Measurements from ENCODE around the gene RAP1GAP2.

Gene RAP1GAP2

DNA sequence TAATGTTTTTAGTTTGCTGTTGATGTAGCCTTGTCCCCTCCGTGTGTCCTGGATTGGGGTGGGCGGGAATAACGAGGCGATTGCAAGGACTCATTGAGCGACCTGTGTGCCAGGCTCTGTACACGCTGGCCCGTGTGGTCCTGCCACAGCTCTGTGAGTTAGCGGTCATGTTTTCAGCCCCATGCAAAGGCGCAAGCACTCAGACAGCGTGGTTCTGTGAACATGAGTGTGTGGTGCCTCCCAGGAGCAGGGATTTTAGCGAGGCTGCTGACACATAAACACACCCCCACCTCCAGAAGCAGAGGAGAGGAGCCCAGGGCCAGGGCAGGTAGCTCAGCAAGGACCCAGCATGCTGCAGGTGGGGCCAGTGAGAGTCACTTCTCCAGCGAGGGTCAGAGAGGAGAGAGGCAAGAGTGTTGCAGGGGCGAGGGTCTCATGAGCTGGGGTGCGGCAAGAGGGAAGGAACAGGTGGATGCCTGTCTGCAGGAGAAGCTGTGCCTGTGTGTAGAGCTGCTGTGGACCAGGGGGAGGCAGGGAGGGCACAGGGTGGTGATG is 151.8 kb downstream of the RAP1GAP2 start:
- no peak for DNase-seq (ENCODE audit: low read depth)

DNA sequence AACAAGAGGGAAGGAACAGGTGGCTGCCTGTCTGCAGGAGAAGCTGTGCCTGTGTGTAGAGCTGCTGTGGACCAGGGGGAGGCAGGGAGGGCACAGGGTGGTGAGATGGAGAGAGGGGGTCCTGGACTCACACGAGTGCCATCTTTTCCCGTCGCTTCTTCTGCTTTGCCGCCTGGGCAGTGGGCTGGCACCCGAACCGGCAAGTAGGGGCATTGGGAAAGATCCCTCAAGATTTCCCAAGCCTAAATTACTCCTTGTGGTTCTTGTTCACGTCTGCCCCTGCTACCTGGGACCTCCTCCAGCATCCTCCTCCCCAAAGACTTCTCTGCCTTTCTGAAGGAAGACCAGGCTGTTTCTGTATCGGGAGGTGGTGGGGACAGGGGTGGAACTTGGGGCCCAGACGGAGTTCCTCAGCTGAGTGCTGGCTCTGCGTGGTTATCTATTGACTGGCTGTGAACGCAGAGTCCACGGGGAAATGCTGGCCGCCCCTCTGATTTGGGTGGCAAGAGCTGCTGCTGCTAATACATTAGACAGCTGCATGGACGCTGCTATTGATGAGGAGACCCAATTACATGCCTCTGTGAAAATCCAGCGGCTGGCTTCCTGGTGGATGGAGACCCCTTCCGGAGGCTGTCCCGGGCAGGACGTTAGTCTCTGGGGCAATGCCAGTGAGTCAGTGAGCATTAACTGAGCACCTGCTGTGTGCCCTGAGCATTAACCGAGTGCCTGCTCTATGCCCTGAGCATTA is 152.7 kb downstream of the RAP1GAP2 start:
- DNase-seq (ENCODE audit: low read depth), result no peak

DNA sequence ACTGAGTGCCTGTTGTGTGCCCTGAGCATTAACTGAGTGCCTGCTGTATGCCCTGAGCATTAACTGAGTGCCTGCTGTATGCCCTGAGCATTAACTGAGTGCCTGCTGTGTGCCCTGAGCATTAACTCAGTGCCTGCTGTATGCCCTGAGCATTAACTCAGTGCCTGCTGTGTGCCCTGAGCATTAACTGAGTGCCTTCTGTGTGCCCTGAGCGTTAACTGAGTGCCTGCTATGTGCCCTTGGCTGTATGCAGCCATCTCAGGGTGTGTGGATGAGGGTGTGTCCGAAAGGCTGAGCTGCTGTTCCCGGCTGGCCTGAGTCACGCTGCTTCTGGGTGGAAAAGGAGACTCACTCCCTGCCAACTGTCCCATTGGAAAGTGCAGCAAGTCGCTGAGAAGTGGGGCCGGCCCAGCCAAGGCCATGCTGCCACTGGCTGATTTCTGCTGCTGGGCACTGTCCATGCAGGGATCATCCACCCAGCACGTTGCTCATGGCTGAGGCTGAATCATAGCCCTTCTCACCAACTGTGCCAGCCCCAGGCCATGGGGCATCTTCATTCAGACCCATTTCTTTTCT is 153.3 kb downstream of the RAP1GAP2 start:
- no peak for DNase-seq (ENCODE audit: low read depth)

DNA sequence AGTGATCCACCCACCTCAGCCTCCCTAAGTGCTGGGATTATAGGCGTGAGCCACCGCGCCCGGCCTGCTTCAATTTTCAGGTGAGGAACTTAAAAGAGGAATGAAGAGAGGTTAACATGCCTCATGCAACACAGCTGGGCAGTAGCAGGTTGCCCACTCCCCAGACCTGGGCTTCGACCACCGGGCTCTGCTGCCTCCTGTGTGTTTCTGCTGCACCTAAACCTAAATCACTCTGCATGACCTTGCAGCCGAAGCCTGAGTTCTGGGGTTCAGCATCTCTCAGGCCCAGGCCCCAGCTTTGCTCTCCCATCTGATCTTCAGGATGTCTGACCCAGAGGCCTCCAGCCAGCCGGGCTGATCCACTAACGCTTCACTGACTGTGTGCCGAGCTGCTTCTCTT is 154.6 kb downstream of the RAP1GAP2 start:
- no peak for DNase-seq (ENCODE audit: low read depth)

DNA sequence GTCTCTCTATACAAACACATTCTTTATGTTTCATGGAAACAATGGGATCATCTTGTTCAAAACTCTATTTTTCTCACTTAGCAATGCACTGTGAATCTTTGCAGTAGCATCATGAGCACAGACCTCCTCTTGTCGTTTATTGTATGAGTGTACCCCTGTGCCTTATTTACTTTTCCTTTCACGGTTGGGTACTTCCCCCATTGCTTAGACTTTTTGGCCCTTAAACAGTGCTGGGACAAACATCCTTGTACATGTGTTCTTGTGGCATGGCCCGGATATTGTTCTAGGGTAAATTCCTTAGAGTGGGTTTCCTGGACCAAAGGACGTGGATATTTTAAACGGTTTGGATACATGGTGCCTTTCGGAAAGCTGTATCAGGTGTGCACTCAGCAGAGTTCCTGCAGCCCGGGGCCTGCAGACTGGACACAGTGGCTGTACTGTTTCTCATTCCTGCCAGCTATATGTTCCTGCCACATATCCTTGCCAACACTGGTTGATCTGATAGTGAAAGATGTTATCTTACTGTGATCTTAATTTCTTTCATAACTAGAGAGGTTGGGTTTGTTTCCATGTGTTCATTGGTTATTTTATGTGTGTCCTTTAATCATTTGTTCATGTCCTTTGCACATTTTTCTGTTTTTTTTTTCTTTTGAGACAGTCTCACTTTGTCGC is 156.1 kb downstream of the RAP1GAP2 start:
- DNase-seq (ENCODE audit: low read depth), result no peak

DNA sequence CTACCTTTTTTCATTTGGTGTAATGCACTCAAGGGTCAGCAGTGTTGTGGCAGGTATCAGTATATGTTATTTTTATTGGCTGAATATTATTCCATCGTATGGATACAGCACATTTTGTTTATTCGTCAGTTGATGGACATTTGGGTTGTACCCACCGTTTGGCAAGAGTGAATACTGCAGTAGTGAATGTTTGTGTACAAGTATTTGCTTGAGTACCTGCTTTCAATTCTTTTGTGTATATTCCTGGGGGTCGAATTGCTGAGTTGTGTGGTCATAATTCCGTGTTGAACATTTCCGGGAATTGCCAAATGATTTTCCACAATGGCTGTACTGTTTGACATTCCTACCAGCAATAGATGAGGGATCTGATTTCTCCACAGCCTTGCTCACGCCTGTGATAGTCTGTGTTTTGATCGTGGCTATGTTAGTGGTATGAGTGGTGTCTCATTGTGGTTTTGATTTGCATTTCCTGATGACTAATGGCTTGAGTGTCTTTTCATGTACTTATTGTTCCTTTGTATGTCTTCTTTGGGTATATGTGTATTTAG is 158.7 kb downstream of the RAP1GAP2 start:
- no peak for DNase-seq (ENCODE audit: low read depth)

DNA sequence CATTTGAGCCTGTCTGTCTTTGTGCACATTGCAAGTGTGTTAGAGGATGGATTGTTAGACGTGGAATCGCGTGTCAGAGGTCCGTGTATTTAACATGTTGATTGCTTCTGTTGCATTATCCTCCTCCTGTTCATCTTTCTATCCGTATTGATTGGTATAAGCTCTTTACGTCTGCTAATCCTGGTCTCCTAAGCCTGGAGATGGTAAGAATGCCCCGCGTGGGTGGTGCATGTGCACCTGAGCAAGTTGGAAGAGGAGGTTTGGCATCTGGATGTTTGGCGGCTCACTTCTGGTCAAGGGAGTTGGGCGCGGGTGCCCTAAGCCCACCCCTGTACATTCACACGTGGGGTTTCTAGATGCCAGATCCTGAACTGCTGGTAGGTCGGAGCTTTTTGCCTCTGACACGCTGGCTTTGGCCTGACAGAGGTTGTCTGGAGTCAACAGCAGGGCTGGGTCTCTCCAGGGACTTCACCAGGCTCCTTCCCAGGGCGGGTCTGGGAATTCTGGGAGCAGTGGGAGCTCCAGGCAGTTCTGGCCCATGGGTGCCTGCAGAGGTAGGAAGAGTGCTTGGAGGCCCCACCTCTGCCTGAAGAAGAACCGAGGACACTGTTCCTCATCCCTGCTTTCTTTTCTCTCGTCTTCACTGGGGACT is 159.8 kb downstream of the RAP1GAP2 start:
- DNase-seq (ENCODE audit: low read depth), result no peak

DNA sequence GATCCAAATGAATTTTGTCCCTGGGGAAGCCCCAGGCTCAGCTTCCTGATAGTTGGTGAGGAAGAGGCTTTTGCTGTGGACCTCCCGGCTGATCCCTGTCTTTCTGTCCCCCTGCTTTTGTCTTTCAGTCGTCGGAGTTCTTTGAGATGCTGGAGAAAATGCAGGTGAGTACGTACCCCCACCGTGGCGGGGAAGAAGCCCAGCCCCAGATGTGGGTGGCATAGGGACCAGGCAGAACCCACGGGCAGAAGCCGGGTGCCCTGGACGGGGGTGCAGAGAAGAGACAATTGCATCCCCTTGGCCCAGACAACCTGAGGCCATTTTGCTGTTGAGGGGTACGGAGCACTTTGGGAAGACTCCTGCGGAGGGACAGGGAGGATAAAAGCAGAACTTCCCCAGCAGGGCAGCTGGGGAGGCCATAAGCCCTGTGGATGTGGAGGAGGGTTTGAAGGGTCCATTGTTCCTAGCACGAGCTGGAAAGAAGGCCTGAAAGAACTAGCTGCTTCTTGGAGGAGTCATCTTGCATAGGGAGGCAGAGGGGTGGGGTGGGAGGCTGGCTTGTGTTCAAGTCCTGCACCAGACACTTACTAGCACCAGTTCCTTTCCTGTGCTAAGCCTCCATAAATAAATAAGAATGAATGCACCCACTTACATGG is 161.5 kb downstream of the RAP1GAP2 start:
- DNase-seq (ENCODE audit: low read depth), result no peak

DNA sequence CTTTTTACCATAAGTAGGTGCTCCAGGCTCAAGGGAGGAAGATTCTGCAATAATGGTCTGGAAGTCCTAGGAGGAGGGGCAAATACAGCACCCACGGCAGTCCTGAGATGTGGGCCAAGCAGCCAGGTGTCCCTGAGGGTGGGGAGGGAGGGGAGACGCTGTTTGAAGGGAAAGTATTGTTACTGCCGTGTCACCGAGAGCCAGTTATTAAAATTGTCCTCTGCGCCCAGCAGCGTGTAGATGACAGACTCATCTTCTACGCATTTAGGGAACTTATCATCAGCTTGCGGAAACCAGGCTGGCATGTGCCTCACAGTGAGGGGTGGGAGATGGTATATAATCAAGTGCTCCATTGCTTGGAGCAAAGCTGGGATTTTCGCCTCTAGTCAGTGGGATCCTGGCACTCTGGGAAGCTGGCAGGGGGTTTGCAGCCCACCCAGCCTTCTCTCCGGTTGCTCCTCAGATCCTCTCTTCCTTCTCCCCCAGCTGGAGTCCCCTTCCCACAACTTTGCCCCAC is 162.5 kb downstream of the RAP1GAP2 start:
- DNase-seq (ENCODE audit: low read depth), result no peak

DNA sequence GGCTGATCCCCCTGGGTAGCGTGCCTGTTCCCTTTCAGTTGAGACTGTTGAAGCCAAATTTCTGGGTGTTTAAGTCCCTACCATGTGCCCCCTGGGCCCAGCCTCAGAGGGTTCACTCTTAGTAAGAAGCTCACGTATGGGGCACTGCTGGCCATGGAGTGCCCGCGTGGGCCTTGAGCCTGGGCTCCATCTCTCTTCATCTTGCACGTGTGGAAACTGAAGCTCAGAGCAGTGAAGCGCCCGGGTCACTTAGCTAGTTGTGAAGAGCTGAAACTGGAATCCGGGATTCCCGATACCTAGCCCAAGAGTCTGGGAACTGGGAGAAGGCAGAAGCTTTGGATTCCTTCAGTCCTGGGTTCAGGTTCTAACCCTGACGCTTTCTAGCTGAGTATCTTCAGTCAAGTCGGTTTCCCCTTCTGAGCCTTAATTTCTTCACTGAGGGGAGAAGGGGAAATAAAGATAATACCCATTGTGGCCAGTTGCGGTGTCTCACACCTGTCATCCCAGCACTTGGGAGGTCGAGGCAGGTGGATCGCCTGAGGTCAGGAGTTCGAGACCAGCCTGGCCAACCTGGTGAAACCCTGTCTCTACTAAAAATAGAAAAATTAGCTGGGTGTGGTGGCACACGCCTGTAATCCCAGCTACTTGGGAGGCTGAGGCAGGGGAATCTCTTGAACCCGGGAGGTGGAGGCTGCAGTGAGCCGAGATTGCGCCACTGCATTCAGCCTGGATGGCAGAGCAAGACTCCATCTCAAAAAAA is 163.3 kb downstream of the RAP1GAP2 start:
- DNase-seq (ENCODE audit: low read depth), result no peak

DNA sequence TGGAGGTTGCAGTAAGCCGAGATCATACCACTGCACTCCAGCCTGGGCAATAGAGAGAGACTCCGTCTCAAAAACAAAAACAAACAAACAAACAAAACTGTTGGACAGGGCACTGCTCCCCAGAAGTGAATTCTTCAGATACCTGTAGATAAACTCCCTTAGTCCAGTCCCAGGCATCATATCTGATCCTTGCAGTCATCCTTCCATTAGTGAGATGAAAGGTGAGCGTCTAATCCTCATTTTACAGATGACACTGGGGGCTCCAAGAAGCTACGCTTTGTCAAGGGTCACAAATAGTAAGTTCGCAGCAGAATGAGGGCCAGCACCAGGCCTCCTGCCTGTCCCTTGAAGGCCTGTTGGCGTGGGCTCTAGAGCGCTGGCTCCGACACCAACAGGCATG is 165.2 kb downstream of the RAP1GAP2 start:
- DNase-seq (ENCODE audit: low read depth), result no peak

DNA sequence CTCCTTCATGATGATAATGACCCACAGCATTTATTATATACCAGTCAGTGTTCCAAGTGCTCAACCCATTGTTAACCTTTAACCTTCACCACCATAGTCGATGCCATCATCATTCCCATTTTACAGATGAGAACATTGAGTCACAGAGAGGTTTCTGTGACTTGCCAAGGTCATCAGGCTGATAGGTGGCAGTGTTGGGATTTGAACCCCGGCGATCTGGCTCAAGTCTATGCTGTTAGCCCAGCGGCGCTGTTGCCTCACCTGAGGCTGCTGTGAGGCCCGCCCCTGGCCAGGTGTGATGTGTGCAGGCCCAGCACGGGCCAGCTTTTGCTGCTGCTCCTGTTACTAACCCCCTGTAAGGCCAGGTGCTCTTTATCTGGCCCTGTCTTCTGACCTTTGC is 166.0 kb downstream of the RAP1GAP2 start:
- no peak for DNase-seq (ENCODE audit: low read depth)

DNA sequence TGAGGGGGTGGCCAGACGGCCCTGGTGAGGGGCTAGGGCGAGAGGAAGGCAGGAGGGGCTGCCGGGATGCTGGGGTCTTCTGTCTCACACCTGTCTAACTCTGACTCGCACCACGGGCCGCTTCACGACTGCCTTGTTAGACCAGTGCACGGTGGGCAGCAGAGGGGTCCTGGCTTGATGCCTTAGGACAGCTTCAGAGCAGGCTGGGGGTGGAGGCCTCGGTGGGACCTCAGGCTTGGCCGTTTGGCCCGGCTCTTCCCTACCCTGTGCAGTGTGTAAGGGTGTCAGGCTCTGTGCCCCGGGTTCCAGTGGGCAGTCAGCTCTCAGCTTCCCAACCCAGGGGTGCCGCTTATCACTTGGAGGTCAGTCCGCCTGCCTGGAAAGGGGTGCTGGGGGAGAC is 166.5 kb downstream of the RAP1GAP2 start:
- no peak for DNase-seq (ENCODE audit: low read depth)

DNA sequence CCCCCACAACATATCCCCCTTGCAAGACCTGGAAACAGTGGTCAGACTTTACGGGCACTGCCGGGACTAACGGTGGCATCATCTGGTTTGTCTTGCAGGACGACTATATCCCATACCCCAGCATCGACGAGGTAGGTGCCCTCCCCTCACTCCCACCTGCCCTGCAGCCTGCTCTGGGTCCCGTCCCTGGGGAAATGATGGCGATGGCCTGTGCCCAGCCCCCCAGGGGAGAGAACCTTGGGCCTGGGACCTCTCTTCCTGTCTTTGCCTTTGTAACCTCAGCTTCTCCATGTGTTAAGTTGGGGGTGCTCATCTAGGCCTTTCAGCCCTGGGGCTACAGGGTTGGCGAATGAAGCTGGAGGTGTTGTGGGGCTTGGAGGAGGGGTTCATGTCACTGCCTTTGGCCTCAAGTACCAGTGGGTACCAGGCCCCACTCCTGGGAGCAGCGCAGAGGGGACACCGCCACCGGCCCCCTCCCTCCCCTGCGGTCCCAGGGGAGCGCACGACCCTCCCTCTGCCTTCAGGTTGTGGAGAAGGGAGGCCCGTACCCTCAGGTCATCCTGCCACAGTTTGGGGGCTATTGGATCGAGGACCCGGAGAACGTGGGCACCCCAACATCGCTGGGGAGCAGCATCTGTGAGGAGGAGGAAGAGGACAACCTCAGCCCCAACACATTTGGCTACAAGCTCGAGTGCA is 167.2 kb downstream of the RAP1GAP2 start:
- DNase-seq (ENCODE audit: low read depth), result no peak

DNA sequence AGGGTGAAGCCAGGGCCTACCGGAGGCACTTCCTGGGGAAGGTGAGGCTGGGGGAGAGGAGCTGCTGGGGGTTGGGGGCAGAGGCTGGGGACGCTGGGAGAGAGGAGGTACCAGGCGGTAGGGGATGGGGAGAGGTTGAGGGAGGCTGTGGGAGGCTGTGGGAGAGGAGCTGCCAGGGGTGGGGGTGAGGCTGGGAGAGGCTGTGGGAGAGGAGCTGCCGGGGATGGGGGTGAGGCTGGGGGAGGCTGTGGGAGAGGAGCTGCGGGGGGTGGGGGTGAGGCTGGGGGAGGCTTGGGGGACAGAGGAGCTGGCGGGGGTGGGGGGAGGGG is 167.8 kb downstream of the RAP1GAP2 start:
- DNase-seq (ENCODE audit: low read depth), result no peak

DNA sequence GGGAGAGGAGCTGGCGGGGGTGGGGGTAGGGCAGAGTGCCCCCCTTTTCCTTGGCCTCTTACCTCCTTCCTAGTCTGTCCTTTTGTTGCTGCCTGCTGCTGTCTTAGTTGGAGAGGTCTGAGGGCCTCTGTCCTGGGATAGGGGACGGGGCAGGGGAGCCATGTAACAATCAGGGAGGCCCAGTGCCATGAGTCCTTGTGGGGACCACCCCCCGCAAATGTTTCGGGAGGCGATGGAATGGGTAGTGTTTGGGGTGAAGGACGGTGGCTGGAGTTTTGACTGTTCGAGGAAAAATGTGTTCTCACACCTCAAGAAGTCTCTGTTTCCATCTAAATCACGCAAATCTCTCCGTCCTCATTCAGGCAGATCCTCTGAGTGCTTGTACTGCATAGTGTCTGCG is 168.1 kb downstream of the RAP1GAP2 start:
- no peak for DNase-seq (ENCODE audit: low read depth)

DNA sequence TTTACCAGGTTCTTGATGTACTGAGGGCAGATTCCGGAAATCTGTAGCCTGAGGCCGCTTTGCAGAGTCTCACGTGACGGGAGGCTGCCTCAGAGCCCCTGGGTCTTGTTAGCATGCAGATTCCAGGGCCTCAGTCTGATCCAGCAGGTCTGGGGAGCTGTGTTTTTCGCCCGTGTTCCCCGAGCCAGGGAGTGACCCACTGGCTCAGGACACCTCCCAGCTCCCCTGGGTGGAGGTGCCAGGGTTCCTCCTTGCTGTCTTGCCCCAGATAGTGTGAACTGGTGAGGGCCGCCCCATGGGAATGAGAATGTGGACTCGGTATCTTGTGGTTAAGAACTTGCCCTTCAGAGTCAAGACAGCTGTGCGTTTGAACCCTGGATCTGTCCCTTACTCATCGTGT is 168.6 kb downstream of the RAP1GAP2 start:
- DNase-seq (ENCODE audit: low read depth), result no peak

DNA sequence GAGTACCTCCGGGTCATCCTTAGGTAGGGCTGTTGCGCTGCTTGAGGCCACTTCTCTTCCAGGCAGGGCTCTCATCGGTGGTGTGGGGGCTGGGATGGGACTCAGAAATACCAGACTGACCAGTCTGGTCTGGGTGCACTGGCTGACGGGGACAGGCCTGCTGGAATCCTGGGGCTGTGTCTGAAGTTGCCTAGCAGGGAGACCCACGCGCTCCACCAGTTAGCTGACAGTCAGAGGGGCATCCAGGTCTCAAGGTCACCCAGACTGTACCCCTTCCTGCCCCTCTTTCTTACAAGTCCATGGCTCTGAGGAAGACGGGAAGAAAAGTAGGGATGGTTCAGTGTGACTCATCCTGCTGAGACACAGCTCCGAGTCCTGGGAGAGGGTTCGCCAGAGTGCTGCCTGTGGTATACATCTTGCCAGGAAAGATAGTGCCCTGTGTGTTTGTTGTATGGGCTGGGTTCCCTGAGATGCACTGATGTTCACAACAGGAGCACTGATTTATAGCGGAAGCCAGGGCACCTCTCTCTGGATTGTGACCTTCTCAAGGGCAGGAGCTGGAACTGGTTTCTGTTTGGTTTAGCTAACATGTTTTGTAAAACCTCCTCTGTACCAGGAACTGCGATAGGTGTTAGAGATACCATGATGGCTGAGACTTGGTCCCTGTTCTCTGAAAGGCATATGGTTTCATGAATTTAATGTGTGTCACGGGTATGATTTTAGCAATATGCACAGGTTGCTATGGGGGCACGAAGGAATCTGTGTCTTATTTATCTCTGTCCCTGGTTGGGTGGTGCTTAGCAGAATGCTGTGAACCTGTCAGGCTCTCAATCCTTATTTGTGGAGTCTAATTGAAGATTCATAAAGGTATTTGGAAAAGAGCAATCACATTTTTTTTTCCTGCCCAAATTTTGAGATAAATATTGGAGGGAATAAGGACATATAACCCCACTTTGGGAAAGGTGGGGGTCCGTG is 169.7 kb downstream of the RAP1GAP2 start:
- no peak for DNase-seq (ENCODE audit: low read depth)

DNA sequence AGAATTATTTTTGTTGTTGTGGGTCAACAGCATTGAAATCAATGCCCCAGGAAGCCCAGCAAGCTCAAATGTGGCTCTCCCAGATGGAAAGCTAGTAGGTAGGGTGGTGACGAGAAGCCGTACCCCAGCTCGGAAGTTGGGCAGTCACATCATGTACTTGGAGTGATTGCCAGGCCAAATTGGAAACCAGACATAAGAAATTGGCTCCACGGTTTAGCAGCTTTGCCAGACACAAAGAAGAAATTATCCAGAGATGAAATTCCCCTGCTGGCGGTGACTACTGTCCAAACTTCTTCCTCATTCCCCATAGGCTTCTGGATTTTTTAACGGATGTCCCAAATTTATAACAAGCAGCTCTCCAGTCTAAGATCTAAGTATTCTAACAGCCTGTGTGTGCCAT is 171.3 kb downstream of the RAP1GAP2 start:
- DNase-seq (ENCODE audit: low read depth), result no peak
